Renal pelvis (tissue), 4 donors: Measurements from ENCODE around the gene LGALS8. TPM values are rescaled to one million over a fixed set of nuclear protein-coding genes. Genes with fewer than 3 reads are reported as not detected.

Experiments used
- DNase-seq: peaks from one replicate; pipeline ENCODE4 v3.0.0-alpha.2; 2013
- polyA plus RNA-seq, 3 donors: library from polyadenylated mRNA; unstranded; fragments of 120-200 nt; gene quantifications; one replicate each; pipeline ENCODE4 v1.2.1, GENCODE V29; 2013; ENCODE audit not compliant: insufficient read length in 3 of 3

Gene LGALS8
- polyA plus RNA-seq, 3 donors: 60.5 to 94.0 (median 92.7) TPM

DNA sequence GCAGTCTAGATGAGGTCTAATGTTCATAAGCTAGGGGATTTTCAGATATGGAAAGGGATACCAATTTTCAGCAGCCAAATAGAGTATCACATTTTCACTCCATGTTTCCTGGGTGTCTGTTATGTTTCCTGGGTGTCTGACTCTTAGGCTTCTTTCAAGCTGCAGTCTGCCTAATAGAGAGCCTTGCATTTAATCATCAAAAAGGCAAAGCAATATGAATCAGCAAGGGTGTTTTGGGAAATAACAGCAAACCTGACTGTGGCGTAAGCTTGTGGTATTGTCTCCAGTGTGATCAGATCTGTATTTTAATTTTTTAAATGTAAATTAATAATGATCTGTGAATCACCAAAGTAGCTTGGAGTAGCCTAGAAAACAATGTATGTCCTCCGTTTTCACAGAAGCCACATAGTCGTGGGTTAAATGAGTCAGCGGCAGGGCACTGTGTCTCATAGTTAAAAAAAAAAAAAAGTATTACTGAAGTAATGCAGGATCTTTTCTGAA is 10.4 kb downstream of the LGALS8 start:
- no peak for DNase-seq

DNA sequence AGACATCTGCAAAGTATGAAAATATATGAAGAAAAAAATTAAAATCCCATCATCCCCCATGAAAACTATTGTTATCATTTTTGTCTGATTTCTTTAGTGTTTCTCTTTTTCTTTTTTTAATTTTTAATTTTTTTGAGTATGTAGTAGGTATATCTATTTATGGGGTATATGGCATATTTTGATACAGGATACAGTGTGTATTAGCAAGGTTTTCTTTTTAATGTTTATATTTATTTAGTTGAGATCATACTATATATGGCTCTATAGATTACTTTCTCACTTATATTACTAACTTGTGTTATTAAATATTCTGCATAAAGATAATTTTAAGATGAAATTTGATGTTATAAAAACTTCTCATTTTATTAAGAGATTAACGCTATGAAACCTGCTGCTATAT is 11.4 kb downstream of the LGALS8 start:
- DNase-seq: no peak

DNA sequence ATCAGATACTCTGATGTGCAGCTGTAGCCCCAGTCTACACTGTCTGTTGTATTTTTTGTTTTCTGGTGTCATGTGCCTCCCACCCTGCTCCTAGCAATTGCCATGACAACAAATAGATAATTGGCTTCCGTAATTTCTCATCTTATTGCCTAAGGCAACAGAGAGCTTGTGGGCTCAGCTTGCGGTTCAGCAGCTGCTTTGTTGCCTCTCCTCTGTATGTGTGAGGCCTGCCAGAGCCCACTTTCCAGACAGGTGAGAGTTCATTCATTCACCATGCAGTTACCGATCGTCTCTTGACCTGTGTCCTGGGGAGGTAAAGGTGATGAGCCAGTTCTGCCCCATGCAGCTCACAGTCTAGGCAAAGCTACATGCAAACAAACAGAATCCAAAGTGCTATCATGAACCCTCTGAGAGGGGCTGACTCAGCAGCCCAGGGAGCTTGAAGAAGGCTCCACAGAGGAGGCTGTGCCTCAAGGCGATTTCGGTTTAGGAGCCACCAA is 11.9 kb downstream of the LGALS8 start:
- no peak for DNase-seq

DNA sequence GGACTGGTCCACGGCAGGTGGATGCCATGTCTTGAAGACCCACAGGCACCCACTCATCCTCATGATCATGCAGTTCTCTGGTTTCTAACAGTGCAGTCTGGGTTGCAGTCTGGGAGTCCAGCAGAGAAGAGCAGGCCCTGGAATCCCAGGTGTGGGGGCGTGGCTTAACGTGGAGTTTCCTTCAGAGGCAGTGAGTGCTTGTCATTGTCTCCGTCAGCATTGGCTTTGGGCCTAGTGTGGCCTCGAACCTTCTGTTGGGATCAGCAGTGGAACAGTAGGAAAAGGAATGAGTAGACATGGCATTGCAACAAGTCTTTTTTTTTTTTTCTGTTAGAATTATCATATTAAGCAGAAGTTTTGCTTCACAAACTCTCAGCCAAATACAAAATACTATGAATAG is 12.8 kb downstream of the LGALS8 start:
- DNase-seq: no peak

DNA sequence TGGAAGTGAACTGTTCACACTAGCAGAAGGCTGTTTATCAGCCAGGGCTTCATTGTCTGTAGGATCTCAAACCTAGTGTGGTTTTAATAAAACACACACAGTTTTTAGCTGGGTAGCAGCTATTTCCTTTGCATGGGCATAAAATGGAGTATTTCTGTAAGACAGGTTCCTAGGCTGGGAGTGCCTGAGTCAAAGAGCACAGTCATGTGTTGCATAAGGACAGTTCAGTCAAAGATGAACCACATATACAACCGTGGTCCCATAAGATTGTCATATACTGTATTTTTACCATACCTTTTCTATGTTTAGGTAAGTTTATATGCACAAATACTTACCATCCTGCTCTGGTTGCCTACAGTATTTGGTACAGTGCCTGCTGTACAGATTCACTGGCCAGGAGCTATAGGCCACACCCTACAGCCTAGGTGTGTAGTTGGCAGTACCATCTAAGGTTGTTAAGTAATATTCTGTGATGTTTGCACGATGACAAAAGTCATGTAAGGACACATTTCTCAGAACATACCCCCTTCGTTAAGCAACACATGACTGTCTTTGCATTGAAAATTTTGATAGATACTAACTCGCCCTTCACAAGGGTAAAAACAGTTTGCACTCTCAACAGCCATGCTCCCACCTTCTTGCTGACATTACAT is 17.2 kb downstream of the LGALS8 start:
- DNase-seq: no peak

DNA sequence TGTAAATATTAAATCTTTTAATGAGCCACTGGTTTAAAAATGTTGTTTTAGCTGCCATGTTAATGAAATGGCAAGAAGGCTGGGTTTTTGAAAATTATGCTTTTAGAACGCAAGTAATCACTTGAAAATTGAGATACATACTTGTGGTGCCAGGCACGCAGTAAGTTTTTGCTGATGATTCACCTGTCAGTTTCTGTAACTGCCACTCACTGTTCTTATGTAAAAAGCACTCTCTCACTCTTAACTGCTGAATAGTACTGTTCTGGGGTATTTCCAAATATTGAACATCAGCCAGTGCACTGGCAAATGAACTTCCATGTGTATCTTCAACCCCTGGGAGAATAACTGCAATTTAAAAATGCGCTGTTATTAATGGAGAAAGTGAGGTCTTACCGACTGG is 17.9 kb downstream of the LGALS8 start:
- DNase-seq: no peak

DNA sequence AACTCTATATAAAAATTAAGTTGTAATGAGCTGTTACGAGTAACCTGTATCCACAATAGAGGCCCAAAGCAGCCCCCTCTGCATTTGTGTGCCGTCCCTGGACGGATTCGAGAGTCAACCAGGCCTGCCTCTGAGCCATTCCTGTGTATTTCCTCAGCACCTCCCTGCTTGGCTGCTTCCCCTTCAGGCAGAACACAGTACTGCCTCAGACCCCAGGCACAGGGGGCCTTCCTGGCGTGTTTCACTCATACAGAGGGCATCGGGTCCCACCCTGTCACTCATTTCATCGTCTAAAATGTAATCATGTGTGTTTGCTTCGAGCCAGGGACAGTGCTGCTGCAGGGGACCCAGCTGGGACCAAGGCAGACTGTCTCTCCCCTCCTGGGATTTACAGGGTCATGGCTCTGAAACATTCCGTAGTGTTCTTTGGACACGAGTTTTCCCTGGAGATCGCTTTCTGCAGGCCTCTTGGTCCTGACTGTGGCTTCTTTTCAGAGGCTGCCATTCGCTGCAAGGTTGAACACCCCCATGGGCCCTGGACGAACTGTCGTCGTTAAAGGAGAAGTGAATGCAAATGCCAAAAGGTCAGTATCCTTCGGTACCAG is 19.4 kb downstream of the LGALS8 start:
- DNase-seq: no peak

DNA sequence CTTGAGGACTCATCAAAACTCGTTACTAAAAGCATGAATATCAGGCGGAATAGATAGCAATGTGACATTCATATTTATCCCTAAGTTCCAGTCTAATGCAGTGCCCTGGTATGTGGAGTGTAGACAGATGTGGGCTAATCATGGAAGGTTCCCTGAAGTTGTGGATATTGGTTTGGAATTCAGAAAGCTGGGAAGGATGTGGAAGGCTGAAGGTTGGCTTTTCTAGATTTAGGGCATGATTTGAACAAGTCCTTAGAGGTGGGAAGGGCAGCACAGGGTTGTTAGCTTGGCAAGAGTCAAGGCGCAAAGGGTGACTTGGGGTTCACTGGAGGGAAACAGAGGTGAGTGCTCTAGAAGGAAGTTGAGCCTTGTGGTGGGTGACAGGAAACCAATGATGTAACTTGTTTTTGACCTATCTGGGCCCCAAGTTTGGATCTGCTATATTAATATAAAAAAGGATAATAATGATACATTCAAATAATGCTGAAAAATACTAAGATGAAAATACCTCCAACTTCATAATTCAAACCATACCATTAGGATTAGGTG is 21.9 kb downstream of the LGALS8 start:
- DNase-seq: no peak

DNA sequence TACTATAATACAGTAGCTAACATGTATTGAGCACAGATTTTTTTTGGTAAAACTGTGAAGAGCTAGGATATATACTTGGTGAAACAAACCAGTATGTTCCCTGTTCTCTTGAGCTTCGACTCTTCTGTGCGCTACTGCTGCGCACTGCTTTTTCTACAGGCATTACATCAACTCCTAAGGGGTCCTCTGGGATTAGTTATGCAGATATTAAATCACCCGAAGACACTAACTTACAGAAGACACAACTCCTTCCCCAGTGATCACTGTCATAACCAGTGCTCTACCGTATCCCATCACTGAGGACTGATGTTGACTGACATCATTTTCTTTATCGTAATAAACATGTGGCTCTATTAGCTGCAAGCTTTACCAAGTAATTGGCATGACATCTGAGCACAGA is 24.7 kb downstream of the LGALS8 start:
- DNase-seq: no peak

DNA sequence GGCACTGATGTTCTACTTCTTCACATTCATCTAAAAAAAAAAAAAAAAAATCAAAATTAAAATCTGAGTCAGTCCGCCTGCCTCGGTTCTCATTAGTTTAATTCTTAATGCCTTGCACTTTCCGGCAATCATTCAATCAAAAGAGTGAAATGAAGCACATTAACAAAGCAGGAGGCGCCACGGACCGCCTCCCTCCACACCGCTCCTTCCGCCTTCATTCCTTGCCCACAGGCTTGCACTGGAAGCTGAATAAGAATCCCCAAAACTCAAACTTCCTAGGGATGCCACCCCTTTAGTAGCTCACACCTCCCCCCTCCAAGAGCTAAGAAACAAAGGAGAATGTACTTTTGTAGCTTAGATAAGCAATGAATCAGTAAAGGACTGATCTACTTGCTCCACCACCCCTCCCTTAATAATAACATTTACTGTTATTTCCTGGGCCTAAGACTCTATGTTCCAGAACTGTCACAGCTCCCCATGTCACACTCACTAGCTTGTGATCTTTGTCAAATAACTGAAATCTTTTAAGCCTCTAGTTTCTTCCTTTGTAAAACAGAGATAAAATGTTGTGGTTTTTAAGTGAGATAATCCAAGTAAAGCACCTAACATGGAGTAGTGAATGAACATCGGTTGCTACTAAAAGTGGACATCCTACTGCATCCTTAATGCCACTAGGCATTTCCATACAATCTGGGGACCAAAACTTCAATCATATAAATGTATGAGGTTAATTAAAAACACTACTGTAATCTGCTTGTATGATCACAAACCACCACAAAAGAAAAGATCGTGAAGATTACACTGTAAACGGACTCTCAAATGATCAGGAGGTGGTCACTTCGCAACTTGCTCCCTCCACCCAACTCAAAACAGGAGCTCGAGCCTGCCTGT is 27.4 kb downstream of the LGALS8 start:
- no peak for DNase-seq

DNA sequence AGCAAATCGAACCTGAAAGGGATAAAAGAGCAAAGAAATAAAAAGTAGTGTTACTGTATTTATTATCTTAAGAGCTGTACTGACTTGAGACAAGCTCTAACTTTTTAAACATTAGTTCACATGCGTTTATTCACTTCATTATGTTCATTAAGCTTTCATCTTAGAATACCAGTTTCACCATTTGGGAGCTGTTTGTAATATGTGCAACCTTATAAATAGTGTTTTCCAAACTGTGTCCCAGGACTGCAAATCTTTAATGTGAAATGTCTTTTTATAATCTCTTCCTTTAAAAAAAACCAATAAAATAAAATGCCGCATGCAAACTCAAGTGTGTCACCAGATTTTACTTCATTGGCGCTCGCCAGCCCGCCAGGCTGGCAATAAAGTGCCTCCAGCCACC is 28.3 kb downstream of the LGALS8 start:
- no peak for DNase-seq

DNA sequence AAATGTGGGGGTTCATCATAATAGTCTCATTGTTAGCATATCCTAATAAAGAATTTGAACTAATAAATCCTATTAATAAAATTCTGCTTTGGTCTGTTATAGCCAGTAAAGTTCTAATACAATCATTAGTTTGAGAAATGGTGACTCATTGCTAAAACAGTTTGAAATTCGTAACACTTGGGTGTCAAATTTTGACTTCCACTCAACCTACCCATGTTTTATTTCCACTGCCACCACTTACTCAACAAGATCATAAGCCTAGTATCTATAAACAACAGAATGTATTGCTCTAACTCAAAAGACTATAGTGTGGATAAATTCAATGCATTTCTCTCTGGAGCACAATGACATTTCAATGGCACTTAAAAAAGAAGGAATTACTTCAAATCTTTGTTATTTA is 29.1 kb downstream of the LGALS8 start:
- no peak for DNase-seq

DNA sequence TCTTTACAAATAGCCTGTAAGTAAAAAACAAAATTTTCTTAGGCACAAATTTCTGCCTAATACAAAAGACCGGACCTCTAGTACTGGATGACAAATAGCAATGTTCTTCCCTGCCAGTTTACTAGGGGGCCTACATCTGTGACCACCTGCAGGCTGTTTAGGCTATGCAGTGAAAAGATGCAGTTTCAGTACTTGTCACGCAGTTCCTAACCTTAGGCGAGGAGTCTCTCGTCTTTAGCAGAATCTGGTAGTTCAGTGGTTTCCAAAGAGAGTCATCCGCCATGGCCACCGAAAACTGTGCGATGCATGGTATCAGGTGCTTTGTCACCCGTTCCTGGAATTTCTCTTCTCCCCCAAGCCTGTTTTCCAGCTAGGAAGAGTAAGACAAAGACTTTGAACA is 29.6 kb downstream of the LGALS8 start:
- DNase-seq: no peak

DNA sequence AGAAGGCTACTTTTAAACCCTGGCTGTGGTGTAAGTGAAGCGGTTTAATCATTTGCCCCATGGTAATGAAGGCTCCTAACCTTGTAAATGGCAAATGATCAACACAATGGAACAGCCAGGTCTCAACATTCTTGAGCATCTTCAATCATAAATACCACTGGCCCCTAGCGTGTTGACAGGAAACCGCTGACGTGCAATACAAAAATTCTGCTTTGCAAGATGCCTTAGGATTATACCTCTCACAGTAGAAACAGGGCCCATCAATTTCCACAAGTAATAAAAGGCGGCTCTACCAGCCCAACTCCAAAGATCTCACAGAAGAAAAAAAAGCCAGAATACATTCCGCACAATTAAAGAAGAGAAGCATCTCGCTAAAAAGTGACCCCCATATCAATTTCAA is 32.8 kb downstream of the LGALS8 start:
- no peak for DNase-seq

DNA sequence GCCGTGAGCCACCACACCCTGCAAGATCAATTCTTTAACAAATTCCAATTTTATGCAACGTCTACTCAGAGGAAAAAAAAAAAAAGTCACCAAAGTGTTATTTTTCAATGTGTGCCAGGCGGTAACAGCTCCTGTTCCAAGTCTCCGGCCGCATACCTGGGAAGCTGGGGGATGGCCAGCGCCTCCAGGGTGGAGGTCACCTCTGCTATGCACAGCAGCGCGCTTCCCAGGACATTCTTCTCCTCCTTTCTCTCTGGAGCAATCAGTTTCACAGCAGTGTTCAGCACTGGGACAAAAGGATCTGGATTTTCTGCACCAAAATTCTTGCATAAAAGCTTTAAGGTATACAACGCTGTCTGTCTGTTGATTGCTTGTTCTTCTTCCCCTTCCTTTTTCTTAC is 34.3 kb downstream of the LGALS8 start:
- DNase-seq: no peak

DNA sequence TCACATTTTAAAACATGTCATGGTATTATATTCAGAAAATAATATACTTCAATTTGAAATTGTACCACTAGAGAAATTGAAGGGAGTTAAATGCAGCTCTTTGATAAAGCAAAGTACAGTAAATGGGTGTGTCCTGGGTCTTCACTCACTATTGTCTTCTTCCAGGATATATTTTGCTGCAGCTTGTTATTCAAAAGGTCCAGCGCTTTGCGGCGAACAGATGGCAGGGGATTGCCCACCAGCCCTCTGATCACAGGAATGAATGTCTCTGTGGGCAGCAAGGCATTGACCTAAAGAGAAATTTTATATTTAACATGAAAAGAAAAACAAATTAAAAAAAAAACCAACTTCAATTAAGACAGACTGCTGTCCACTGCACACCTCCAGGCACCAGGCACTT is 35.1 kb downstream of the LGALS8 start:
- no peak for DNase-seq

DNA sequence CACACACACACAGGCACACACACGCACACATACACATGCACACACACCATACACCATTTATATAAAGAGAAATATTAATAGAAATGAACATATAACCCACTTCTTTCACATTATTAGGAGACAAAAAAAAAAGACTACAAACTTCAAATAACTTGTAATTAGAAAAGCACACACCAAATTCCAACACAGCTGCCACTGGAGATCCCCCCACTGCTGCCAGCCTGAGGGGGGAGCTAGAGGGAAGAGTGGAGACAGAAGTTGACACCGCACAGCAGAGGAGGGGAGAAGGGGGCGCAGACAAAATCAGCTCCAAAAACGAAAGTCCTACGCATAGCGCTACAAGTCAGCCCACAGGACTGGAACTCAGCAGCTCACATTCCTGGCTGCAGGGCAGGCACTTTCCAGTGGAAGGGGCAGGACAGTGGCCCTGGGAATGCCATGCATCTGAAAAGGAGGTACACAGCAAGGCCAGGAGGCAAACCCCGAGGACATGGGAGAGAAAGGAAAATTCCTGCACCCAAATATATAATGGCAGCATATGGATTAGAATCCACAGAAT is 36.5 kb downstream of the LGALS8 start:
- no peak for DNase-seq

DNA sequence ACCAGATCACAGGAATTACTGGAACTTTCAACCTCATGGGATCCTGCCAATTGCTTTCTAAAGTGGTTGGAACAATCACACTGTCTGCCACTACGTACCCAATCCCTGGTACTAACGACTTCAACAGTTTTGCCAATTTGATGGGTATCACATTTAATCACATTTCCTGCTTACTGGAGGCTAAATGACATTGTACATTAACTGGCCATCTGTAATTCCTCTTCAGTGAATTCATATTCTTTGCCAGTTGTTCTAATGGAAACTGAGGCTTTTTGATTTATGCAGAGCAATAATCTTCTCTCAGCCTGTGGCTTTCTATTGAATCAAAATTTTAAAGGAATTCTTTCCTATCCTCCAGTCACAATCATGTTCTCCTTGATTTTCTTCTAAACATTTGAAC is 38.2 kb downstream of the LGALS8 start:
- no peak for DNase-seq

DNA sequence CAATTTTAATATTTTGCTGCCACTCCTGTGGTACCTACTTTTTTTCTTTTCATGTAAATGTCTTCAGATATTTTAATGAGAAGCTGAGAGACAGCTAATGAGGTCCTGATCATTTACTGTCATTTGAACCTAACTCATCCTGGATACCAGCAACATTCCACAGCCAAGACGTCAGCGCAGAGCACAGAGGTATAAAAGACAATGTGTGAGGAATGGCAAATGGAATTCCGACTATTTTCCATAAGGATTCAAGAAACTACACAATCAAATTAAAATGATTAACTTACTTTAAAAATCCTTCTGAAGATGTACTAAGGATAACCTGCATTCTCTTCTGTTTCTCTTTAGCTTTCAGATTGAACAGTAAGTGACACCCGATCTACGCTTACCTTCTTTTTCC is 41.7 kb downstream of the LGALS8 start:
- no peak for DNase-seq

DNA sequence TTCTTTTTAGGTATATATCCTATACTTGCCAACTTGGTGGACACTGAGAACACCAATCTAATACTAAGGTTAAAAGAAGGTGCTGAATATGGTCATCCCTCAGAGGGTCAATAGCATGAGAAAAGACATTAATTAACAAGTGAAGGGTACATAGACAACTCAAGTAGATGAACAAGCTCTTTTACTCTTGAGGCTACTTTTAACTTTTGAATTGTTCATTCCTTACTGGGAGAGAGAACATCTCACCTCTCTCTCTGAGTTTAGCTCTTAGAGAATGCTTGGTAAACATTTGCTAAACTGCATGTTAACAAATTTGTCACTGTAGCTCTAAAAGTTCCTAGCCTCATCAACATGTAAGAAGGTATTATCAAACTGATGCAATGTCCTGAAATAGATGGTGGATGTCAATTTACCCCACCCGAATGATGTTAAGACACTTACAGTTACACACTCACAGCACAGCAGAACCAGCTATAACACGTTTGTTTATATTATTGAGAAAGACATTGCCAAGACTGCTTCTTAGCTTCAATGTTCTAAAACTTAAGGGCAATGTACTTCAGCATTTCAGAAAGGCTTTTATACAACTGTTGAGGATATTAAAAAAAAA is 44.6 kb downstream of the LGALS8 start:
- no peak for DNase-seq

DNA sequence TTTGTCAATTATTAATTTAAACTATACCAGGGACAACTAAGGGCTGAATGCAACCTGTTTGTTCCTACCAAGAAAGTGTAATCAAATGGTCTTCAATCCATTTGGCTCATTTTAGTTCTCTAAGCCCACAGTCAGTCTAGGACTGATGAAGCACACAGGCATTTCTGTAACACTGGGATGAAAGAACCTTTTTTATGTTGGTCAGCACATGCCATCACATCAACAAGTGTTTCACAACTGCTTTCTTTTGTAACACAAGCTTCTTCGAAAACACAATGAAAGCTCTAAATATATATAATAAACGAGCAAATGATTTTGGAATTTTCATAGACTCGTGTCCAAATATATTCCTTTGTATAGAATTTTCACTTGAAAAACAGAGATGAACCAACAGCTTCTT is 51.7 kb downstream of the LGALS8 start:
- DNase-seq: no peak

DNA sequence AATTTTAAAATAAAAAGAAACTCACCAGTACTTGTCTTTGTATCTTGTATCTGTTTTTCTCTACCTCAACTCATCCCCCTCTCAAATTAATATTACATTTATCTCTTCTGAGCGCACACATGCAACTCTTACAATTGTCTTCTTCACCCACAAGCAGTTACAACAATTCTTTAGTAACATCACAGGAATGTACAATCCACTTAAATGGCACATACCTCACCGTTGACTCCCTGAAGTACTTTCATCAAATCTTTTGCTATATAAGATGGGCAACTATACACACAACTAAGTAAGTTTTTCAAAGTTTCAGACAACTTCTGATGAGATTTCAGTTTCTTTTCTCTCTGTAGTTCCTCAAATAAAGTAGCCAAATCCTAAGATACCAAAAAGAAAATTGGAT is 52.2 kb downstream of the LGALS8 start:
- DNase-seq: no peak
